HG03060 (cell line): ENCODE measurements around the gene WNT3A.

Experiments
- ATAC-seq: cut with Tn5 transposase; IDR thresholded peaks from one replicate; pipeline ENCODE4 v1.9.1; 2021; ENCODE audit warnings: low read depth, moderate number of reproducible peaks; ENCODE audit not compliant: unreplicated experiment

WNT3A gene

GRCh38 chr1:228030451-228031201, 23.8 kb downstream of the WNT3A start:
- ATAC-seq: no peak

DNA sequence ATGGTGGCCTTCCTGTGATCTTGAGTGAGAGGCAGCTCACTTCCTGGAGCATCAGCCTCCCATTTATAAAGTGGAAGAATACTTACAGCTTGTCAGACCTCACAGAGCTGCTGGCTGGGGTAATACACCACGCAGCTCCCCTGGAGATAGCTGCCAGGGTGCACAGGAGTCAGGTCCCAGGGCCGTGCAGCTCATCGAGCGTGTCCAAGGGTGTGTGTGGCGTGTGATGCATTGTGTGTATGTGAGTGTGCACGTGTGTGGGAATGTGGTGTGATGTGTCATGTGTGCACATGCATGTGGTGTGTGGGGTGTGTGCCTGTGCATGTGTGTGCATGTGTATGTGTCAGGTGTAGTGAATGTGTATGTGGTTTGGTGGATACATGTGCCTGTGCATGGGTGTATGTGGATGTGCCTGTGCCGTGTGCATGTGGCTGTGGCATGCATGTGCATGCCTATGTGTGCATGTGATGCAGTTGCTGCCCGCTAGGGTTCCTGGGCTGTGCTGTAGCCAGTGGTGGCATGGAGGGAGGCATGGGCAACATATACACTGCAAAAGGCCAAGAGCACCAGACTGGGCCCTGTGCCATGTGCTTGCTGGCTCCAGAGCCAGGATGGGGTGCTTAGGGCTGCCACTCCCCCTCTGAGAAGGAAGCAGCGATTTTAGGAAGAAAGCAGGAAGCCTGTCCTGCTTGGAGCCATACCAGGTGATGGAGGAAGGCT, 24.6 kb downstream of the WNT3A start:
- no peak for ATAC-seq

DNA sequence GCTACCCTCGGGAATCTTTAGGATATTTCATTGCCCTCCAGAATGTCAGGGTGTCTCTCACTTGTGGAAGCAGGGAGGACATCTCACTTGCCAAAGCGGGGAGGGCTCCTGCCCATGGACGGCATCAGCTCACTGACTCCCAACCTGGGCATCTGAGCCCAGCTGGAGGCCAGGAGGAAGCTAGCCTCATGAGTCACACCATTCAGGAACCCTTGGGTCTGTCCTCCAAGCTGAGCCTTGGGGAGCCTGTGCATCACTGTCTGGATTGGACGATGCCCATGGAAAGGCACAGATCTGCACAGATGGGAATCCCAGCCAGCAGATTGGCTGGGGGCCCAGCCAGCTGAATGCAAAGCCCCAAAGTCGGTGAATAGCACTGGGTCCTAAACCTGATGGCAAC, 25.2 kb downstream of the WNT3A start:
- ATAC-seq: no peak

DNA sequence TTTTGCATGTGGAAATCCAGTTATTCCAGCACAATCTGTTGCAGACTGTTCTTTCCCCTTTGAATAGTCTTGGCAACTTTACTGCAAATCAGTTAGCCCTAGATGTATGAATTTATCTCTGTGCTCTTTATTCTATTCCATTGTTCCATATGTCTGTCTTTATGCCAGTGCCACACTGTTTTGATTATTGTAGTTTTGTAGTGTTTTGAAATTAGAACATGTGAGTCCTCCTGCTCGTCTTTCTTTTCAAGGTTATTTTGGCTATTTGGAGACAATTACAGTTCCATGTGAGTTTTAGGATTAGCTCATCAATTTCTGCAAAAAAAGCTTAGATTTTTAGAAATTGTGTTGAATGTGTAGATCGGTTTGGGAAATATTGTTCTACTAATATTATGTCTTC, 26.6 kb downstream of the WNT3A start:
- no peak for ATAC-seq

DNA sequence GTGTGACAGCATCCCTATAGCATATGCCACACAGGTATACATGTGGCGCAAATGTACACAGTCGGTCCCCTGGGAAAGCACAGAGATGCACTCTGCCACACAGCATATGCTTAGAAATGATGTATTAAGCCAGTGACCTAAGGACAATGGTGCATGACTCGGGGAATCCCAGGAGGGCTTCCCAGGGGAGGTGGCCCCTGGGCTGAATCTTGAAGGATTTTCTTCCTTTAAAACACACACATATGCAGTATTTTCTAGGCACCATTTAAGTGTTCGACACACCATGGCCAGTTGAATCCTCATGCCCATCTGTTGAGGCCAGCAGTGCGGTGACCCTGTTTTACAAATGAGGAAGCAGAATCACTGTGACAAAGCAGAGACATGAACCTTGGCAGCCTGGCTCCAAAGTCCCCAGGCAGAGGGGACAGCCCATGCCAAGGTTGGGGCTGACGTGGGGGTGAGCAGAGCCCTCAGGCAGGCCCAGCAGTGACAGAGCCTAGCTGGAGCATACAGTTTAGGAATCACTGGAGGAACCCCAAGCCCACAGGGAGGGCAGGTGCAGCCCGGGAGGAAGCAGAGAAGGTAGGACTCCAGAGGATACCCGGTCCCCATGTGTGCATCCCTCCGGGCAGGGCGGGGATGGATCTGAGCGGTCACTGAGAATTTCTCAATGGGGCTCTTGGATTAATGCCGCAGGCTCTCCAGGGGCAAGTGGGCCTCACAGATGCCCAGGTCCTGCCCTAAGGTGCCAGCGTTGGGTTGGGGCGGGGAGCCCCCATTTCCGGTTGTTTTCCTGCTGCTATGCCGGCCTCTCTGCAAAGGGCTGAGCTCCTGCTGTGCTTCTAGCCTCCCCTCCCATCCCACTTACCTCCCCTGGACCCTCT, 28.4 kb downstream of the WNT3A start:
- ATAC-seq: no peak

DNA sequence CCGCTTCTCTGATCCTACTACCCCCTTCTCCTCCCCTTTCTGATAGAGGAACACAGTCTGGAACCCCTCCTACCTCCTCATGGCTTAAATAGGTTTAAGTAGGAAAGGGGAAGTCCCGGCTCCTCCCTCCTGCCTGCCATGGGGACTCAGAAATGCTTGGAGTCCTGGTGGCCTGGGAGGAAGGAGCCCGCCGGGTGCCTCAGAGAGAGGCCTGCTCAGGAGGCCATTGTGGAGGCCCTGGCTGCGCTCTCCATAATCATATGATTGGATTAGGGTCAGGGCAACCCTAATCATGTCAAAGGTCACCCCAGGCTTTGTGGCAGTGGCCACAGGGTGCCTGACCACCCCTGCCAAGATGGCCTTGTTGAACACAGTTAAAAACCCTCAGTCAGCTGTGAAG, 29.0 kb downstream of the WNT3A start:
- no peak for ATAC-seq

DNA sequence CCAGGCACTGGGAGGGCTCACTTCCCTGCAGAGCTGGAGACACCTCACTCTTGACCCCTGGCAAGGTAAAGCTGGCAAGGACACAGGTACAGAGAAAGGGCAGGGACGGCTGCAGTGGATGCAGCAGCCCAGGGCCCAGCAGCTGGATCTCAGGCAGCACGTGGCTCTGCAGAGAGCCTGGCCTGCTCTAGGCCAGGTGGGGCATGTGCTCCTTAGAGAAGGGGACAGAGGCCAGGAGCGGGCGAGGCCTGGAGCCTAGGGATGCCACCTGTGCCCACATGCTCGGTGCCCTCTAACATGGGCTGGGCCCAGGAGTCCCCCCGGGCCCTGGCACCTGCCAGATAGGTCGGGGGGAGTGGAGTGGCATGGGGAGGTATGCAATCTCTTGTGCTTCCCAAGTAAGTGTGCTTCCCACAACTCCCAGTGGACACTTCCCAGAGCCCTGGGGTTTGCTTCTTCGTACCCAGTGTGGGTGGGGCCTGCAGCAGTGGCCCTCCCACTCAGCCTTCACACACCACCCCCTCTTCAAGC, 30.0 kb downstream of the WNT3A start:
- ATAC-seq: no peak

DNA sequence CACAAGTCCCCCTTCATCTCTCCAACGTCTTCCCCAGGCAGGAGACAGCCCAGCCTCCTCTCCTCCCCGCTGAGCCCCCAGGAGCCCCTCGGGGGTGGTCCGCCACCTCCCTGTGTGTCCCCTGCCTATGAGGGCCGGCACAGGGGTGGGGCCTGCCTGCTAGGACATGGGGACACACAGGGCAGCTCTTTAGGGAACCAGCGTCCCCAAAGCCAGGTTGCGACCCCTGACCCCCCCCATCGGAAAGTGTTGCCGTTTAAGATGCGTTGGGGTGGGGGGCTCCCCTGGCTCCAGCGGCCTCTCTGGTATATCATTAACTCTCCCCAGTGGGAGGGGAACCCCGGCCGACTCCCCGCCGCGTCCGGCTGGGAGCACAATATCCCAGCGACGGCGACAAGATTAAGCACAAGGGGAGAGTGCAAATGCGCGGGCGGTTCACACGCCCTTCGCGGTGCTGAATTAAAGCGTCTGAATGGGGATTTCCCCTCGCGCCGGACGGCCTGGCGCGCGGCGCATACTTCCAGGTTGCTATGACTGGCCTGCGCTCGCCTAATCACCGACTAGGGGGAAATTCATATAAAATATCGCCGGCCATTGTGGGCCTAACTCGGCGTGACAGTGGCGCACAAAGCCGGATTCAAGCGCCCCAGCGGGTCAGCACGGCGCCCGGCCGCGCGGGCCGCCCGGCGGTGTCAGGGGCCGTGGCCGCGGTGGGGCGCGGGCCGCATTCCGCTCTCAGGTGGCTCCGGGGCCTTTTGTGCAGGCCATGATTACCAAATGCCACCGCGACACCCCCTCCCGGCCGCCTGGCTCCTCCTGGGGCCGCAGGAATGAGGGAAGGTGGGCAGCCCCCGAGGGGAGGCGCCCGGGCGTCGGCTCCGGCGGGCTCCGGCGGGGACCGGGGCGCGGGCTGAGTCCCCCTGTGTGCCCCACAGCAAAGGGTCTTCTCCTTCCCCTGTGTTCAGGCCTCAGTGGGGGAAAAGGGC, 30.9 kb downstream of the WNT3A start:
- ATAC-seq: no peak

GRCh38 chr1:228038387-228039005, 31.7 kb downstream of the WNT3A start:
- no peak for ATAC-seq

GRCh38 chr1:228039006-228039903, 32.5 kb downstream of the WNT3A start:
- no peak for ATAC-seq

GRCh38 chr1:228039986-228040385, 33.2 kb downstream of the WNT3A start:
- no peak for ATAC-seq

DNA sequence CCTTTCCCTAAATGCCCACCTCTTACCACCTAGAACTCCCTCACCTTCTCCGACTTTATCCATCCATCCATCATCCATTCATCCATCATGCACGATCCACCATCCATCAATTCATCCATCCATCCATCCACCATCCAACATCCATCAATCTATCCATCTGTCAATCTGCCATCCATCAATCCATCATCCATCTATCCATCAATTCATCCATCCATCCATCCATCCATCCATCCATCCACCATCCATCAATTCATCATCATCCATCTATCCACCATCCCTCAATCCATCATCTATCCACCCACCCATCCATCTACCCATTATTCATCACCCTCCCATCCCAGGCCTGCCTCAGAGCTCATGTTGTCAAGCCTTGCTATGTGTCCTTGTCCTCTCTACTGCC, 34.5 kb downstream of the WNT3A start:
- ATAC-seq: no peak

- ATAC-seq: no peak
These were observed 35.7 kb downstream of the WNT3A start for GRCh38 chr1:228042508-228042907.

GRCh38 chr1:228043281-228043848, 36.6 kb downstream of the WNT3A start:
- no peak for ATAC-seq

GRCh38 chr1:228044961-228045360, 38.2 kb downstream of the WNT3A start:
- ATAC-seq: no peak

DNA sequence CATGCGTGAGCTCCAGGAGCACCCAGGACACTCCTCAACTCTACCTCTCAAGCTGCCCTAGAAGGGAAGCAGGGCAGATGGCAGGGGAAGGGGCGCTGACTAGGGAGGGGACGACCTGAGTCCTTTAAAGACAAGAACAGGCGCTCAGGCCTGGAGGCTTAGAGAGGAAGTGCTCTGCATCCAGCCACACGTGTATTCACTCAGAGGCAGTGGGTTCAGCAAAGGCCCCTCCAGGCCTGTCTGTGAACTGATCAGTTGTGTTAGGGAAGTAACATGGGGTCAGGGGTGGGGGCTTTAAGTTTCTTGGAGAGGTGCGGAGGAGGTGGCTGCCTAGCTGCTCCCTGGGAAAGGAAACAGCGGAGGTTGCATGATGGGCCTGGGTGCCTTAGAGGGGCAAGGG, 38.6 kb downstream of the WNT3A start:
- no peak for ATAC-seq

- no peak for ATAC-seq
These were observed 39.1 kb downstream of the WNT3A start for GRCh38 chr1:228045871-228046270.
